MCF 10A (cell line): ENCODE measurements around the gene PCDHB9. TPM values are rescaled to one million over a fixed set of nuclear protein-coding genes. Genes with fewer than 3 reads are reported as not detected.
"Not testable (repeated sequence)": the region's sequence is repeated elsewhere in the genome, so short reads cannot be mapped to it uniquely, and the experiment has no call there.

Experiments
- Bru-seq: library from RNA; stranded (reverse); fragments of 400-500 nt; gene quantifications from one replicate; lab custom pipeline; 2021; lab: Mats Ljungman, UMichigan
- BruChase-seq, 2 experiments: library from RNA; stranded (reverse); fragments of 400-500 nt; gene quantifications; one replicate each; lab custom pipeline; 2021; lab: Mats Ljungman, UMichigan
- BruUV-seq: library from RNA; stranded (reverse); fragments of 400-500 nt; replicated peaks from 2 replicates; lab custom pipeline; 2021; lab: Mats Ljungman, UMichigan
- CTCF ChIA-PET: fragments of 300-600 bp; sonication (Branson Sonifier 250); formaldehyde crosslinking; extraction: SDS; loops from one replicate; lab custom pipeline; 2021; ENCODE audit warnings: antibody characterized with exemption, inconsistent platforms; lab: Yijun Ruan, JAX
- POLR2A ChIA-PET: fragments of 300-600, 350-650 bp; sonication (Branson Sonifier 250); formaldehyde crosslinking; extraction: SDS; loops from one replicate; lab custom pipeline; 2020; ENCODE audit warnings: antibody characterized with exemption, inconsistent platforms; lab: Yijun Ruan, JAX
- DNase-seq: peaks from one replicate; pipeline ENCODE4 v3.0.0-alpha.2; 2018; ENCODE audit not compliant: unreplicated experiment
- H3K27ac Mint-ChIP-seq: one replicate; pipeline ENCODE4 v1.8.0; 2022; ENCODE audit warnings: mild to moderate bottlenecking, low read depth, mixed read lengths; ENCODE audit not compliant: unreplicated experiment
- H3K27me3 Mint-ChIP-seq: one replicate; pipeline ENCODE4 v1.8.0; 2022; ENCODE audit warnings: mixed read lengths; ENCODE audit not compliant: insufficient read depth, unreplicated experiment
- H3K36me3 Mint-ChIP-seq: one replicate; pipeline ENCODE4 v1.8.0; 2022; ENCODE audit warnings: mild to moderate bottlenecking, moderate library complexity, mixed read lengths; ENCODE audit not compliant: insufficient read depth, unreplicated experiment
- H3K4me1 Mint-ChIP-seq: one replicate; pipeline ENCODE4 v1.8.0; 2022; ENCODE audit warnings: mixed read lengths; ENCODE audit not compliant: insufficient read depth, unreplicated experiment
- H3K4me3 Mint-ChIP-seq: one replicate; pipeline ENCODE4 v1.8.0; 2022; ENCODE audit warnings: mild to moderate bottlenecking, moderate library complexity, mixed read lengths; ENCODE audit not compliant: unreplicated experiment
- H3K9me3 Mint-ChIP-seq: one replicate; pipeline ENCODE4 v1.8.0; 2022; ENCODE audit warnings: mixed read lengths; ENCODE audit not compliant: unreplicated experiment
- intact Hi-C: fragments of 100-400 bp; cut with micrococcal nuclease; formaldehyde crosslinking; loops from 2 replicates; pipeline ENCODE4 v1.14.1; 2022
- long read RNA-seq: library from polyadenylated mRNA; stranded (forward); transcript quantifications from one replicate; pipeline ENCODE4 v2.0.0, GENCODE V29; 2022
- total RNA-seq: library from RNA; stranded (reverse); gene quantifications from 2 replicates; pipeline ENCODE4 v1.2.3, GENCODE V29; 2022
- TF ChIP-seq, protein P1 (sequence below): fragments of 200-600 bp; IDR thresholded peaks from one replicate; pipeline ENCODE4 v1.8.0; 2022; ENCODE audit warnings: antibody characterized with exemption, mild to moderate bottlenecking; ENCODE audit not compliant: unreplicated experiment

Gene PCDHB9
- total RNA-seq (1.0 and 1.8 TPM in 2 replicates), Bru-seq, nascent RNA (percentile 39 among the genes with signal in this experiment), BruChase-seq, experiment 1, labeled RNA remaining after a 6-hour chase (percentile 74 among the genes with signal in this experiment), BruChase-seq, experiment 2, labeled RNA remaining after a 2-hour chase (percentile 51 among the genes with signal in this experiment)
- long read RNA-seq = 0 reads

DNA sequence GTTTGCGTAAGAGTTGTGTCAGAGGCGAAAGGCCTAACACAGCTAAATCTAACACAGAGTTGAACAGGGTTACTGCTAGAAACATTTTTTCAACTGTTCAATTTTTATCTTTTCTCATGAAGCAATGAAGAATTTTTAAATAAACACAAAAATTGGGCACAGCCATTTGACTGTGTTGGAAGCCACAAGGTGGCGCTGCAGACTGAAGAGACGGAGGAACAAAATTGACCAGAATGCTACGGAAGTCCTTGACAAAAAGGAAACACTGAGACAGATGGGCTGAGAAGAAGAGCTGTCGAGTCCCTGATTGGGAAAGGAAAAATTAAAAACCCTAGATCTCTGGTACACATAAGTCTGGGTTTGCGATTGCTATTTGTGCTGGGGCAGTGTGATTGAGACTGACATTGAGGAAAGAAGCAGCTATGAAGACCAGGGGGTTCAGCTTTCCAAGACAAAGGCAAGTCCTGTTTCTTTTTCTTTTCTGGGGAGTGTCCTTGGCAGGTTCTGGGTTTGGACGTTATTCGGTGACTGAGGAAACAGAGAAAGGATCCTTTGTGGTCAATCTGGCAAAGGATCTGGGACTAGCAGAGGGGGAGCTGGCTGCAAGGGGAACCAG lies at the start of gene PCDHB9:
PCDHB9 (plus strand) TSS at position 265 of the 616 bp plus-strand sequence; CDS start at position 423, 158 bp downstream.
- peak within 1 kb of the TSS; percentile 73 for H3K27ac Mint-ChIP-seq
- H3K27me3 Mint-ChIP-seq = no peaks in the 10 kb centered on the region
- intact Hi-C loops = no loop called here
- POLR2A ChIA-PET = interaction anchor here (0.6 to 1.3 kb wide), 3 partner anchors 320 to 446 kb away, joined by 3 to 4 read pairs (median 3); no protein-coding TSS in a partner anchor
- H3K4me1 Mint-ChIP-seq = peaks cover 7% of the 10 kb centered on the region
- peaks cover 41% of the 10 kb centered on the region for H3K9me3 Mint-ChIP-seq
- DNase-seq = peak; percentile 33
- peak within 1 kb of the TSS; percentile 73 for H3K4me3 Mint-ChIP-seq
- TF ChIP-seq, protein P1, sequence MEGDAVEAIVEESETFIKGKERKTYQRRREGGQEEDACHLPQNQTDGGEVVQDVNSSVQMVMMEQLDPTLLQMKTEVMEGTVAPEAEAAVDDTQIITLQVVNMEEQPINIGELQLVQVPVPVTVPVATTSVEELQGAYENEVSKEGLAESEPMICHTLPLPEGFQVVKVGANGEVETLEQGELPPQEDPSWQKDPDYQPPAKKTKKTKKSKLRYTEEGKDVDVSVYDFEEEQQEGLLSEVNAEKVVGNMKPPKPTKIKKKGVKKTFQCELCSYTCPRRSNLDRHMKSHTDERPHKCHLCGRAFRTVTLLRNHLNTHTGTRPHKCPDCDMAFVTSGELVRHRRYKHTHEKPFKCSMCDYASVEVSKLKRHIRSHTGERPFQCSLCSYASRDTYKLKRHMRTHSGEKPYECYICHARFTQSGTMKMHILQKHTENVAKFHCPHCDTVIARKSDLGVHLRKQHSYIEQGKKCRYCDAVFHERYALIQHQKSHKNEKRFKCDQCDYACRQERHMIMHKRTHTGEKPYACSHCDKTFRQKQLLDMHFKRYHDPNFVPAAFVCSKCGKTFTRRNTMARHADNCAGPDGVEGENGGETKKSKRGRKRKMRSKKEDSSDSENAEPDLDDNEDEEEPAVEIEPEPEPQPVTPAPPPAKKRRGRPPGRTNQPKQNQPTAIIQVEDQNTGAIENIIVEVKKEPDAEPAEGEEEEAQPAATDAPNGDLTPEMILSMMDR = peak; percentile 41
- CTCF ChIA-PET = interaction anchor here (0.6 to 1.5 kb wide), 18 partner anchors 9 to 380 kb away, joined by 3 to 7 read pairs (median 4); partner anchors contain the start of genes PCDHB14, PCDHB8 and PCDHGA12
- BruUV-seq = TSS peak; percentile 14
- peaks cover 18% of the 10 kb centered on the region for H3K36me3 Mint-ChIP-seq

DNA sequence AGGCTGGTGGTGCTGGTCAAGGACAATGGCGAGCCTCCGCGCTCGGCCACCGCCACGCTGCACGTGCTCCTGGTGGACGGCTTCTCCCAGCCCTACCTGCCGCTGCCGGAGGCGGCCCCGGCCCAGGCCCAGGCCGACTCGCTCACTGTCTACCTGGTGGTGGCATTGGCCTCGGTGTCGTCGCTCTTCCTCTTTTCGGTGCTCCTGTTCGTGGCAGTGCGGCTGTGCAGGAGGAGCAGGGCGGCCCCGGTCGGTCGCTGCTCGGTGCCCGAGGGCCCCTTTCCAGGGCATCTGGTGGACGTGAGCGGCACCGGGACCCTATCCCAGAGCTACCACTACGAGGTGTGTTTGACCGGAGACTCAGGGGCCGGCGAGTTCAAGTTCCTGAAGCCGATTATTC lies 49.6 kb upstream of the PCDHB9 start:
- H3K27me3 Mint-ChIP-seq, H3K27ac Mint-ChIP-seq, intact Hi-C loops, H3K4me1 Mint-ChIP-seq, POLR2A ChIA-PET, BruUV-seq, H3K36me3 Mint-ChIP-seq, H3K4me3 Mint-ChIP-seq, DNase-seq: not testable (repeated sequence)
- CTCF ChIA-PET = interaction anchor here (0.7 kb wide), 1 partner anchor 140 kb away, joined by 3 read pairs; no protein-coding TSS in a partner anchor
- peaks cover 44% of the 10 kb centered on the region for H3K9me3 Mint-ChIP-seq

DNA sequence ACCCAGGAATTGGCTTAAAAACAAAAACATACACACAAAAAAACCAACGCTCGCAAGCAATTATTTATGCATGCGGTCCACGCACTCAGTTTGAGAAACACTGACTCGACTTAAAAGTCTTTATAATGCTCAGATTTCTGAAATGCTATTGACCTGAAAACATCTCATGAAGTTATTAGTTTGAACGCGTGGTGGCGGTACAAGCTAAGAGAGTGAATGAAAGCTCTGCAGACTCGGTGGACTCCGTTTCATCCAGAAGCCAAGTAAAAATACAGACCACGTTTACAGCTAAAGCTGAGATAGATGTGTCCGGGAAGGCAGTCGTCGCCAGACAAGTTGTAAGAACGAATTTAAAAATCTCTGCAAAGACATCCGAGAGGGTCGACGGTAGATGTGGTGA lies 37.1 kb upstream of the PCDHB9 start, which contains the start of gene PCDHB6:
PCDHB6 (plus strand) TSS at position 246 of the 400 bp plus-strand sequence. CDS start 201 bp downstream, outside the sequence.
- no peaks in the 10 kb centered on the region for H3K27me3 Mint-ChIP-seq
- DNase-seq = peak; percentile 6
- POLR2A ChIA-PET = interaction anchor here (0.6 to 0.7 kb wide), 2 partner anchors 340 to 369 kb away, joined by 3 read pairs; no protein-coding TSS in a partner anchor
- TF ChIP-seq, protein P1 = no peak
- no peak within 1 kb of the TSS for H3K27ac Mint-ChIP-seq
- intact Hi-C loops = no loop called here
- peaks cover 24% of the 10 kb centered on the region for H3K9me3 Mint-ChIP-seq
- no peaks in the 10 kb centered on the region for H3K4me1 Mint-ChIP-seq
- CTCF ChIA-PET = no interaction called here
- no TSS peak for BruUV-seq
- H3K36me3 Mint-ChIP-seq = no peaks in the 10 kb centered on the region
- H3K4me3 Mint-ChIP-seq = peak within 1 kb of the TSS; percentile 55

DNA sequence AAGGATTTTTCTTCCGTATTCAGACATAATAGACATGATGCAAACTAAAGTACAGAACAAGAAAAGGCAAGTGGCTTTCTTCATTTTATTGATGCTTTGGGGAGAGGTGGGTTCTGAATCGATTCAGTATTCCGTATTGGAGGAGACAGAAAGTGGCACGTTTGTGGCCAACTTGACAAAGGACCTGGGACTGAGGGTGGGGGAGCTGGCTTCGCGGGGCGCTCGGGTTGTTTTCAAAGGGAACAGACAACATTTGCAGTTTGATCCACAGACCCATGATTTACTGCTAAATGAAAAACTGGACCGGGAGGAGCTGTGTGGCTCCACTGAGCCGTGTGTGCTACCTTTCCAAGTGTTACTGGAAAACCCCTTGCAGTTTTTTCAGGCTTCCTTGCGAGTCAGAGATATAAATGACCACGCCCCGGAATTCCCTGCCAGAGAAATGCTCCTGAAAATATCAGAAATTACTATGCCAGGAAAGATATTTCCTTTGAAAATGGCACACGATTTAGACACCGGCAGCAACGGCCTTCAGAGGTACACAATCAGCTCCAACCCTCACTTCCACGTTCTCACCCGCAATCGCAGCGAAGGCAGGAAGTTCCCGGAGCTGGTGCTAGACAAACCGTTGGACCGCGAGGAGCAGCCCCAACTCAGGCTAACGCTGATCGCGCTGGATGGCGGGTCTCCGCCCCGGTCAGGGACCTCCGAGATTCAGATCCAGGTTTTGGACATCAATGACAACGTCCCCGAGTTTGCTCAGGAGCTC lies 36.6 kb upstream of the PCDHB9 start:
- Mint-ChIP-seq H3K27me3 (no peaks in the 10 kb centered on the region), H3K27ac (no peak overlapping the region), H3K36me3 (no peaks in the 10 kb centered on the region), H3K9me3 (peaks cover 26% of the 10 kb centered on the region), H3K4me1 (no peaks in the 10 kb centered on the region), H3K4me3 (peak overlapping the region; percentile 55)
- DNase-seq = no peak
- TF ChIP-seq, protein P1 = no peak
- no TSS peak for BruUV-seq
- ChIA-PET CTCF (interaction anchor here (0.6 to 1.0 kb wide), 3 partner anchors 15 to 151 kb away, joined by 3 read pairs; no protein-coding TSS in a partner anchor), POLR2A (interaction anchor here (0.6 to 0.7 kb wide), 2 partner anchors 339 to 369 kb away, joined by 3 read pairs; no protein-coding TSS in a partner anchor)
- intact Hi-C loops = no loop called here
